Endothelial cell of umbilical vein (primary cell): ENCODE results near the gene ARHGEF28. TPM values are rescaled to one million over a fixed set of nuclear protein-coding genes. Genes with fewer than 3 reads are reported as not detected.

Experiments used
- BruUV-seq: library from RNA; stranded (reverse); fragments of 400-500 nt; replicated peaks from 2 replicates; lab custom pipeline; 2021; lab: Mats Ljungman, UMichigan
- CTCF ChIA-PET: fragments of 300-600, 350-600 bp; sonication (Branson Sonifier 250); formaldehyde crosslinking; loops from one replicate; lab custom pipeline; 2021; ENCODE audit warnings: antibody characterized with exemption, inconsistent platforms; lab: Charles Lee
- POLR2A ChIA-PET: fragments of 300-600, 350-600 bp; sonication (Branson Sonifier 250); formaldehyde crosslinking; loops from one replicate; lab custom pipeline; 2021; ENCODE audit warnings: antibody characterized with exemption, inconsistent platforms; lab: Charles Lee
- DNase-seq: peaks from one replicate; pipeline ENCODE4 v3.0.0-alpha.2; 2011; ENCODE audit warnings: low read depth, low spot score
- FAIRE-seq: peaks from 2 replicates; lab custom pipeline; 2011; peaks lifted over from hg19 to GRCh38; lab: Jason Lieb, UNC
- H2AFZ ChIP-seq: 2 replicates; pipeline ENCODE4 v1.6.0; 2012; ENCODE audit warnings: low read depth, low read length, control low read depth, inconsistent platforms
- H3K27ac ChIP-seq: 2 replicates; pipeline ENCODE4 v1.5.1; 2011; ENCODE audit warnings: low read depth, mild to moderate bottlenecking, control low read depth, low read length, moderate library complexity; ENCODE audit not compliant: insufficient read depth
- H3K27me3 ChIP-seq, 2 experiments: 2 replicates each; pipeline versions ENCODE4 v1.6.0 to v1.6.1; 2011; ENCODE audit warnings: low read length in 2 of 2, mixed read lengths in 1 of 2; ENCODE audit not compliant: control insufficient read depth in 2 of 2, insufficient read depth in 2 of 2
- H3K36me3 ChIP-seq, 2 experiments: 2 replicates in 1 of 2; 3 replicates in 1 of 2; pipeline ENCODE4 v1.5.1; 2011; ENCODE audit warnings: low read length in 2 of 2, mild to moderate bottlenecking in 1 of 2, moderate library complexity in 1 of 2; ENCODE audit not compliant: control insufficient read depth in 2 of 2, insufficient read depth in 2 of 2; ENCODE audit errors: extremely low read depth in 1 of 2
- H3K4me1 ChIP-seq: 3 replicates; pipeline ENCODE4 v1.5.1; 2011; ENCODE audit warnings: mild to moderate bottlenecking, low read length; ENCODE audit not compliant: control insufficient read depth, insufficient read depth; ENCODE audit errors: extremely low read depth
- H3K4me2 ChIP-seq: 2 replicates; pipeline ENCODE4 v1.6.1; 2011; ENCODE audit warnings: low read length, control low read depth, mixed read lengths; ENCODE audit not compliant: insufficient read depth
- H3K4me3 ChIP-seq, 3 experiments: fragments of 200-600 bp in 1 of 3; sonication (generic), shearing (Covaris generic) in 1 of 3; replicated peaks in 1 of 3; 2 replicates each; pipeline ENCODE4 v1.5.1; 2011 to 2016; ENCODE audit warnings: control low read depth in 3 of 3, low read length in 3 of 3, mild to moderate bottlenecking in 2 of 3, inconsistent platforms in 1 of 3, low read depth in 1 of 3, moderate library complexity in 1 of 3; ENCODE audit not compliant: insufficient read depth in 1 of 3
- H3K79me2 ChIP-seq: 2 replicates; pipeline ENCODE4 v1.6.0; 2012; ENCODE audit warnings: low read length, inconsistent platforms; ENCODE audit not compliant: control insufficient read depth, insufficient read depth
- H3K9ac ChIP-seq: replicated peaks from 2 replicates; pipeline ENCODE3; 2011; ENCODE audit warnings: low read length, control low read depth; ENCODE audit not compliant: insufficient read depth; ENCODE audit errors: extremely low read depth
- H3K9me1 ChIP-seq: replicated peaks from 3 replicates; pipeline ENCODE4 v1.6.0; 2011; ENCODE audit warnings: mild to moderate bottlenecking, low read length; ENCODE audit not compliant: control insufficient read depth, insufficient read depth; ENCODE audit errors: extremely low read depth
- H3K9me3 ChIP-seq: replicated peaks from 2 replicates; pipeline ENCODE4 v1.5.1; 2012; ENCODE audit warnings: low read length, inconsistent platforms; ENCODE audit not compliant: control insufficient read depth, insufficient read depth
- H4K20me1 ChIP-seq: replicated peaks from 2 replicates; pipeline ENCODE3; 2011; ENCODE audit warnings: mild to moderate bottlenecking, low read length; ENCODE audit not compliant: control insufficient read depth, insufficient read depth; ENCODE audit errors: extremely low read depth
- CTCF ChIP-seq, 2 donors: IDR thresholded peaks; 1 replicate in 1 of 2; 2 replicates in 1 of 2; pipeline ENCODE4 v1.5.1; 2011; ENCODE audit warnings: low read length in 2 of 2, mild to moderate bottlenecking in 2 of 2, moderate library complexity in 2 of 2, control low read depth in 1 of 2, inconsistent platforms in 1 of 2, low read depth in 1 of 2; ENCODE audit not compliant: insufficient read depth in 1 of 2; ENCODE audit errors: extremely low read depth in 1 of 2
- EZH2 ChIP-seq: IDR thresholded peaks from 2 replicates; pipeline ENCODE4 v1.6.1; 2012; ENCODE audit warnings: borderline replicate concordance, low read depth, mild to moderate bottlenecking, moderate library complexity, low read length, inconsistent platforms; ENCODE audit not compliant: severe bottlenecking
- FOS ChIP-seq: IDR thresholded peaks from 2 replicates; pipeline ENCODE4 v1.6.1; 2011; ENCODE audit warnings: mild to moderate bottlenecking, low read length, moderate library complexity, borderline replicate concordance; ENCODE audit not compliant: insufficient read depth
- GATA2 ChIP-seq: IDR thresholded peaks from 2 replicates; pipeline ENCODE4 v1.7.0; 2011; ENCODE audit warnings: low read depth, mild to moderate bottlenecking, moderate library complexity, mixed read lengths, low read length; ENCODE audit not compliant: insufficient read length, insufficient read depth
- JUN ChIP-seq: IDR thresholded peaks from 2 replicates; pipeline ENCODE4 v1.6.1; 2011; ENCODE audit warnings: borderline replicate concordance, low read depth; ENCODE audit not compliant: insufficient read length, insufficient read depth
- MAX ChIP-seq: IDR thresholded peaks from 2 replicates; pipeline ENCODE4 v1.6.1; 2011; ENCODE audit not compliant: insufficient read depth, insufficient read length
- MYC ChIP-seq: IDR thresholded peaks from one replicate; pipeline ENCODE4 v1.6.1; 2011; ENCODE audit warnings: mild to moderate bottlenecking, low read depth, low read length
- POLR2A ChIP-seq: IDR thresholded peaks from 2 replicates; pipeline ENCODE4 v1.6.1; 2012; ENCODE audit warnings: low read depth, mild to moderate bottlenecking, control low read depth, low read length
- POLR2AphosphoS5 ChIP-seq: IDR thresholded peaks from 2 replicates; pipeline ENCODE4 v1.6.1; 2012; ENCODE audit warnings: low read depth, mild to moderate bottlenecking, control low read depth, low read length, moderate library complexity; ENCODE audit not compliant: insufficient read depth
- dilution Hi-C: fragments of 300-500 bp; cut with MboI; formaldehyde crosslinking; loops from one replicate; pipeline ENCODE4 v1.15.0; 2019; ENCODE audit warnings: low sequenced_read_pairs; ENCODE audit not compliant: extremely low pct_ligation_motif_present
- intact Hi-C: fragments of 100-400 bp; cut with micrococcal nuclease; formaldehyde crosslinking; loops from one replicate; pipeline ENCODE4 v1.10.0; 2022
- polyA plus RNA-seq, 4 experiments: library from polyadenylated mRNA; depleted of rRNA in 3 of 4; stranded (reverse) in 3 of 4; unstranded in 1 of 4; fragments of >200 nt; gene quantifications; 2 replicates each; pipeline versions ENCODE4 v1.2.1 to v1.2.3, GENCODE V29; 2011 to 2012; ENCODE audit warnings: missing spikeins in 1 of 4
- total RNA-seq: library from RNA; stranded (reverse); gene quantifications from 2 replicates; pipeline ENCODE4 v1.2.3, GENCODE V29; 2021

ARHGEF28 gene
- total and polyA plus RNA-seq, 2 donors (not counting 3 experiments of a cell fraction or from before 2014, with no cell fraction given) = 29.5 to 108 TPM

- dilution Hi-C loops = no loop called here
- Histone ChIP-seq H3K27me3 (no peaks in the 10 kb centered on the region), H2AFZ (no peak overlapping the region), H3K9ac (no peak overlapping the region), H3K79me2 (no peaks in the 10 kb centered on the region), H3K4me3 (no peak overlapping the region), H3K27ac (no peak overlapping the region), H4K20me1 (no peaks in the 10 kb centered on the region), H3K9me3 (no peaks in the 10 kb centered on the region), H3K4me2 (no peak overlapping the region), H3K4me1 (no peaks in the 10 kb centered on the region), H3K9me1 (no peaks in the 10 kb centered on the region), H3K36me3 (peaks cover 21 to 27% of the 10 kb centered on the region in 2 experiments)
- DNase-seq = no peak
- no peak for FAIRE-seq
- intact Hi-C loops = no loop called here
- ChIA-PET CTCF (interaction anchor here (1.9 kb wide), 1 partner anchor 734 kb away, joined by 7 read pairs; no protein-coding TSS in a partner anchor), POLR2A (no interaction called here)
- no TSS peak for BruUV-seq
- TF ChIP-seq MAX = no peak
- no peak for TF ChIP-seq EZH2
- no peak for TF ChIP-seq JUN
- no peak for TF ChIP-seq CTCF (IDR thresholded peaks at IDR 0.05; ENCODE audit: extremely low read depth in 1 of 2, insufficient read depth in 1 of 2, low read depth in 1 of 2, low read length in 2 of 2)
- TF ChIP-seq POLR2A = no peak
- no peak for TF ChIP-seq MYC
- no peak for TF ChIP-seq GATA2
- TF ChIP-seq FOS = no peak
- TF ChIP-seq POLR2AphosphoS5 = no peak
Measured at GRCh38 chr5:73911761-73912393, 285.9 kb downstream of the ARHGEF28 start.
